Adrenal gland (tissue), 5 donors: ENCODE data around the gene ARHGAP30.

Source experiments
- POLR2A ChIP-seq, 2 donors: fragments of 450-650 bp; IDR thresholded peaks; one replicate each; pipeline ENCODE4 v1.6.1; 2017; ENCODE audit warnings: antibody characterized with exemption in 2 of 2, mild to moderate bottlenecking in 2 of 2, moderate library complexity in 1 of 2
- TF ChIP-seq, protein P1 (sequence below), 6 experiments: fragments of 450-650 bp in 4 of 6; fragments of 200-600 bp in 2 of 6; sonication (generic) in 1 of 6; IDR thresholded peaks; 1 replicate in 5 of 6; 2 replicates in 1 of 6; pipeline versions ENCODE4 v1.5.1 to v1.8.0; 2016 to 2021; ENCODE audit warnings: antibody characterized with exemption in 6 of 6, mild to moderate bottlenecking in 2 of 6, moderate library complexity in 1 of 6
- donor health status: DM: no; HTN: no; CAD: no.

DNA sequence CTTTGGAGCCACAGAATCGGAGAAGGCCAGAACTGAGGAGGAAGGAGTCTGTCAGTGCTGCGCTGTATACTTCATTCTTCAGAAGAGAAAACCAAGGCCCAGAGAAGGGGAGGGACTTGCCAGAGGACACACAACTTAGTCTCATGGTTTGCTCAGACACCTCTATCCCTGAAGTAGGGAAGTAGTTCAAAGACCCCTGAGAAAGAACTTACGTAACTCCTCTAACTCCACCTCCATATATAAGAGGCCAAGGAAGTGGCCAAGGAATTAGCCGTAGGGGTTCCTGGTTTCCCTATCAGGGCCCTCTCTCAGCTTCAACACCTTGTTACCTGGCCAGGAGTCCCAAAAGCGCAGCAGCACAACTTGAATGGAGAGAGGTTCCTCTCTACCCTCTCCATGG, 20.2 kb upstream of the ARHGAP30 start:
- TF ChIP-seq POLR2A (IDR thresholded peaks at IDR 0.05): no peak
- TF ChIP-seq, protein P1, sequence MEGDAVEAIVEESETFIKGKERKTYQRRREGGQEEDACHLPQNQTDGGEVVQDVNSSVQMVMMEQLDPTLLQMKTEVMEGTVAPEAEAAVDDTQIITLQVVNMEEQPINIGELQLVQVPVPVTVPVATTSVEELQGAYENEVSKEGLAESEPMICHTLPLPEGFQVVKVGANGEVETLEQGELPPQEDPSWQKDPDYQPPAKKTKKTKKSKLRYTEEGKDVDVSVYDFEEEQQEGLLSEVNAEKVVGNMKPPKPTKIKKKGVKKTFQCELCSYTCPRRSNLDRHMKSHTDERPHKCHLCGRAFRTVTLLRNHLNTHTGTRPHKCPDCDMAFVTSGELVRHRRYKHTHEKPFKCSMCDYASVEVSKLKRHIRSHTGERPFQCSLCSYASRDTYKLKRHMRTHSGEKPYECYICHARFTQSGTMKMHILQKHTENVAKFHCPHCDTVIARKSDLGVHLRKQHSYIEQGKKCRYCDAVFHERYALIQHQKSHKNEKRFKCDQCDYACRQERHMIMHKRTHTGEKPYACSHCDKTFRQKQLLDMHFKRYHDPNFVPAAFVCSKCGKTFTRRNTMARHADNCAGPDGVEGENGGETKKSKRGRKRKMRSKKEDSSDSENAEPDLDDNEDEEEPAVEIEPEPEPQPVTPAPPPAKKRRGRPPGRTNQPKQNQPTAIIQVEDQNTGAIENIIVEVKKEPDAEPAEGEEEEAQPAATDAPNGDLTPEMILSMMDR (IDR thresholded peaks at IDR 0.05): no peak
